ENCODE measurements around the gene PRKCE.
A peak's percentile ranks its signal among the peaks of the same experiment; 100 is the strongest.

Gene PRKCE

DNA sequence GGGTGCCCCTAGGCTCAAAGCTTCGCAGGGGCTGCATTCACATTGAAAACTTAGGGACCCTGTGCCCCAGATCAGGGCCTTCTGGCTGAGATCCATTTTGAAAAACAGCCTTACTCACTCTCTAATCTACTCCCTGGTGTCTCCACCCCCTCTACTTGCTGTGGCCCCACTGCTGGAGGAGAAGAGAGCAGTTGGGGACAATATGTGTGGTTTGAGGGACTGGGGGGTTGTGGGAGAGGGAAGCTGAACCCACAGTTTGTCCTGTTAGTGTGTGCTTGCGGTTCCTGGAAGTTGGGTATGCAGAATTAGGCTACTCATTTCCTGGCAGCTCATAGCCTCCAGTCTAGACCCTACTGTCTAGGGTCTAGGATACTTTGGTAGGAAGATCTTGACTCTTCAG is 211.4 kb downstream of the PRKCE start:
- TF ChIP-seq CTCF (IDR thresholded peaks at IDR 0.05; ENCODE audit: borderline replicate concordance, control extremely low read depth, extremely low read depth, insufficient read depth, missing control alignments), result no peak
- DNase-seq (ENCODE audit: low spot score), result no peak
- in situ Hi-C loops (cut with MboI; ENCODE audit: low sequenced_read_pairs, unreplicated experiment), result no loop called here

GRCh38 chr2:45864121-45864520 is 212.6 kb downstream of the PRKCE start:
- in situ Hi-C loops (cut with MboI; ENCODE audit: low sequenced_read_pairs, unreplicated experiment), result no loop called here
- TF ChIP-seq CTCF (IDR thresholded peaks at IDR 0.05; ENCODE audit: borderline replicate concordance, control extremely low read depth, extremely low read depth, insufficient read depth, missing control alignments), result no peak
- DNase-seq (ENCODE audit: low spot score), result no peak

GRCh38 chr2:45867349-45867748 is 215.9 kb downstream of the PRKCE start:
- peak; percentile 27 for DNase-seq (ENCODE audit: low spot score)
- in situ Hi-C loops (cut with MboI; ENCODE audit: low sequenced_read_pairs, unreplicated experiment), result no loop called here
- no peak for TF ChIP-seq CTCF (IDR thresholded peaks at IDR 0.05; ENCODE audit: borderline replicate concordance, control extremely low read depth, extremely low read depth, insufficient read depth, missing control alignments)

GRCh38 chr2:45867800-45868199 is 216.3 kb downstream of the PRKCE start:
- in situ Hi-C loops (cut with MboI; ENCODE audit: low sequenced_read_pairs, unreplicated experiment), result no loop called here
- peak; percentile 35 for DNase-seq (ENCODE audit: low spot score)
- no peak for TF ChIP-seq CTCF (IDR thresholded peaks at IDR 0.05; ENCODE audit: borderline replicate concordance, control extremely low read depth, extremely low read depth, insufficient read depth, missing control alignments)

- DNase-seq (ENCODE audit: low spot score), result no peak
- no peak for TF ChIP-seq CTCF (IDR thresholded peaks at IDR 0.05; ENCODE audit: borderline replicate concordance, control extremely low read depth, extremely low read depth, insufficient read depth, missing control alignments)
- in situ Hi-C loops (cut with MboI; ENCODE audit: low sequenced_read_pairs, unreplicated experiment), result no loop called here
Measured at GRCh38 chr2:45869165-45869501, 217.7 kb downstream of the PRKCE start.

DNA sequence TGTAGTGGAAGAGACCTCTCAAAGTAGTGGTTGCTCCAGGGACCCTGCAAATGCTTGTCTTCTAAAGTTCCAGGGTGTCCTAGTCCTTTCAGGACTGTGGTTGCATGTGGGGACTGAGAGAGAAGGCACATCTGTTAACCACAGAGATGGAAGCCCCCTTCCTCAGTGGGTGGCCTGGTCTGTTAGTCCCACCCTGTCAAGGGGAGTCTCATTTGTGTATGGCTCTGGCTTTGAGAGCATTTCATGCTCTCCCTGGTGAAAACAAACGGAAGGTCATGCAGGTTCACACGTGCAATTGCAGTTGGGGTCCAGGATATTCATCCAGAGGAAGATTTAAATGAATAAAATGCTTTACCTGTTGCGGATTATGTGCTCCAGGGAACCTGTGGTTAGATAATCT is 219.6 kb downstream of the PRKCE start:
- TF ChIP-seq CTCF (IDR thresholded peaks at IDR 0.05; ENCODE audit: borderline replicate concordance, control extremely low read depth, extremely low read depth, insufficient read depth, missing control alignments), result no peak
- in situ Hi-C loops (cut with MboI; ENCODE audit: low sequenced_read_pairs, unreplicated experiment), result no loop called here
- no peak for DNase-seq (ENCODE audit: low spot score)

- TF ChIP-seq CTCF (IDR thresholded peaks at IDR 0.05; ENCODE audit: borderline replicate concordance, control extremely low read depth, extremely low read depth, insufficient read depth, missing control alignments), result no peak
- in situ Hi-C loops (cut with MboI; ENCODE audit: low sequenced_read_pairs, unreplicated experiment), result no loop called here
Measured at GRCh38 chr2:45871541-45871940, 220.1 kb downstream of the PRKCE start.

More at GRCh38 chr2:45871541-45871940, 220.1 kb downstream of the PRKCE start:
- DNase-seq (ENCODE audit: low spot score), result no peak
